Stimulated activated naive CD4-positive, alpha-beta T cell treated with Interleukin-2 at 50 U/mL for 16 hours (primary cell): ENCODE measurements around the gene PDSS2.
"Not testable (repeated sequence)": the region's sequence is repeated elsewhere in the genome, so short reads cannot be mapped to it uniquely, and the experiment has no call there.

ENCODE experiments used
- DNase-seq: peaks from one replicate; lab custom pipeline; 2025; lab: John Stamatoyannopoulos, UW

The PDSS2 gene

GRCh38 chr6:107416145-107416544, 43.2 kb downstream of the PDSS2 start:
- DNase-seq, result no peak

GRCh38 chr6:107413966-107414645, 45.3 kb downstream of the PDSS2 start:
- no peak for DNase-seq

DNA sequence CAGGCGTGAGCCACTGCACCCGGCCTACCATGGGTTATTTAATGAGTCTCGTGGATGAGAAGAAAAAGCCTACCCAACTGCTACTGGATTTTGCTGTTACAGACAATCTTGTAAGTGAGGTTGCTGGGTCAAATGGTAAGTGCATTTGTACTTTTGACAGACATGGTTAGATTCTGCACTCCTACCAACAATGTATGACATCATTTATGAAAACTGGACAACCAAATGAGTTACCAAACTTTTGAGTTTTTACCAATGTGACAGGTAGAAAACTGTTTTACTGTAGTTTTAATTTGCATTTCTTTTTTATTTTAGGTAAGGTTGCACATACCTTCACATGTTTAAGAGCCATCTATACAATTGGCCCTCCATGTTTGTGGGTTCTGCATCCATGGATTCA, 48.2 kb downstream of the PDSS2 start:
- DNase-seq, result no peak

DNA sequence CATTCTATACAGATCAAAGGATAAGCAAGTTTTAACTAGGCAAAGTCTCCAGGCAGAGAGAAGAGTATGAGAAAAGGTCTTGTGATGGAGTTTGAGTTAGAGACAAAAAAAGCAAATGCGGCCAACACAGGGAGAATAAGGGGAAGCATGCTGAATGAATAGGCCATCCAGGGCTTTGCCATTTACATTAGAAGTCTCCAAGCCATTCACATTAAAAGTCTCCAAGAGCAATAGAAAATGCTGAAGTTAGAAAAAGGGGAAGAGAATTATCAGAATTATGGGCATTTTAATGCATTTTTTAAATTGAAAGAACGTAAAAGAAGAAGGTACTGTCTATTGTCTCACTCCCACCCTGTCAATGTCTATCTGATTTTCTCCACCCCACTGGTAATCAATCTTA, 49.4 kb downstream of the PDSS2 start:
- no peak for DNase-seq

DNA sequence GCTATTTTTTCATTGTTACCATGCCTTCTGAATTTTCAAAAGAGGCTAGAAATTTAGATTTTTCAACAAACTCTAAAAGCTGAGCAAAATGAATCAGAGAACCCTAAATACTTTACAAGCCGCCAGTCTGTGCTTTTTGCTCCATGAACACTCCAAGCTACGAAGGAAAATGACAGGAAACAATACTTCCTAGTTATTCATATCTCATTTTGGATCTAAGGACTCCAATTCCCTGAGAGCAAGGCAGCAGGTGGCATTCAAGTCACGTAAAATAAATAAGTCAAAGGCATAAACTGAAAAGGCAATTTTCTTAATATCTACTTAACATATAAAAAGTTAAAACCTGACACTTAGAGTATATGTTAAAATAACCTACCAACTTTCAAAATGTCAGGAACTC, 50.6 kb downstream of the PDSS2 start:
- DNase-seq, result no peak

DNA sequence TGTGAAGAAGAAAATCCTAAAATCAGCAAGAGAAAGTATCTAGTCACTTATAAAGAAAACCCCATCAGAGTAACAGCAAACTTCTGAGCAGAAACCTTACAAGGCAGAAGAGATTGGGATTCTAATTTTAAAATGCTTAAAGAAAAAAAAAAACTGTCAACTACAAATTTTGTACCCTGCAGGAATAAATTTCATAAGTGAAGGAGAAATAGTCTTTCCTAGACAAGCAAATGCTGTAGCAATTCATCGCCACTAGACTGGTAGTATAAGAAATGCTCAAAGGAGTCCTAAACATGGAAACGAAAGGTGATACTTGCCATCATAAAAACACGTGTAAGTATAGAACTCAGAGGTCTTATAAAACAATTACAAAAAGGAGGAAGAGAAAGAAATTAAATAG, 54.4 kb downstream of the PDSS2 start:
- no peak for DNase-seq

DNA sequence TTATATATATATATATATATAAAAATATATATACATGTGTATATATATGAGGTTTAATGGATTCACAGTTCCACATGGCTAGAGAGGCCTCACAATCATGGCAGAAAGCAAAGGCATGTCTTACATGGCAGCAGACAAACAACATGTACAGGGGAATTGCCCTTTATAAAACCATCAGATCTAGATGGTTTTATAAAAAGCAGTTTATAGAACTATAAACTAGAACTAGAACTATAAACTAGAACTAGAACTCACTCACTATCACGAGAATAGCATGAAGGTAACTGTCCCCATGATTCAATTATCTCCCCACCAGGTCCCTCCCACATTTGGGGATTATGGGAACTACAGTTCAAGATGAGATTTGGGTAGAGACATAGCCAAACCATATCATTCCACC, 56.8 kb downstream of the PDSS2 start:
- no peak for DNase-seq

DNA sequence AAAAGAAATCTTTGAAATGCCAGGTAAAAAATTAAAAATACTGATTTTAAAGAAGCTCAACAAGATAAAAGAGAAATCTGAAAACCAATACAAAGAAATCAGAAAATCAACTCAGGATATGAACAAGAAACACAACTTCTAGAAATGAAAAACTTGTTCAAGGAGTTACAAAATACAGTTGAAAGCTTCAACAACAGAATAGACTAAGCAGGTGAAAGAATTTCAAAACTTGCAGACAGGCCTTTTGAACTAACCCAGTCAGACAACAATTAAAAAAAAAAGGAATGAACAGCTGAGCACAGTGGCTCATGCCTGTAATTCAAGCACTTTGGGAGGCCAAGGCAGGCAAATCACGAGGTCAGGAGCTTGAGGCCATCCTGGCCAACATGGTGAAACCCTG, 57.8 kb downstream of the PDSS2 start:
- DNase-seq, result no peak

GRCh38 chr6:107400616-107401147, 58.7 kb downstream of the PDSS2 start:
- DNase-seq, result no peak

- DNase-seq, result no peak
These were observed 59.4 kb downstream of the PDSS2 start for GRCh38 chr6:107399935-107400334.

DNA sequence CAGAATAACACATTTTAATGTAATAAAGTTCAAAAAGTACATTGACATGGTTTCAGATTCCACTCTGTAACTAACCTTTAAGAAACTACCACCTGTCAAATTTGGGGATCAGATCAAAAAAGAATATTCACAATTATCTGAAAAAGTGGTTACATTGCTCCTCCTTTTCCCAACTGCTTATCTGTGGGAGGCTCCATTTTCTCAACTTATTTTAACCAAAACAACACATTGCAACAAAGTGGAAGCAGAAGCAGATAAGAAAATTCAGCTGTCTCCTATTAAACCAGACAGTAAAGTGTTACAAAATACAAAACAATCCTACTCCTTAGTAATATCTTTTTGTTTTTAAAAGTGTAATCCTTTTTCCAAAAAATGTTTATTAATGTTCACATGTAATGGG, 61.4 kb downstream of the PDSS2 start:
- no peak for DNase-seq

- no peak for DNase-seq
These were observed 63.2 kb downstream of the PDSS2 start for GRCh38 chr6:107396211-107396610.

DNA sequence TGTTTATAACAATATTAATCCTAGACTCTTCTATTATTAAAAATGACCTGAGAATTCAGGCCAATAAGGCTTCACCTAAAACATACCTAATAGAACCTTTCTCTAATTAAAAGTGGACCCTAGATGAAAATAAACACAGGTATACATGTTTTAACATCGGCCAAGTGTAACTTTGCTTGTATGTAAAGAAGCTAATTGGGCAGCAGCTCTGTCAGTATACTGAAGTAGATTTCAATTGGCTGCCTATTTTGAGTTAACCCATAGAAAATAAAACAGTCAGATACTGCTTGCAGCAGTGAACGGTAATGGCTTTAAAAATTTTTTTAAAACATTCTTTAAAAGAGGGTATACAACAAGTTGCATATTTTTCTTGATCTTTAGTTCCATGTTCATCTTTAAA, 67.3 kb downstream of the PDSS2 start:
- no peak for DNase-seq

GRCh38 chr6:107390685-107391435, 68.5 kb downstream of the PDSS2 start:
- DNase-seq, result no peak

DNA sequence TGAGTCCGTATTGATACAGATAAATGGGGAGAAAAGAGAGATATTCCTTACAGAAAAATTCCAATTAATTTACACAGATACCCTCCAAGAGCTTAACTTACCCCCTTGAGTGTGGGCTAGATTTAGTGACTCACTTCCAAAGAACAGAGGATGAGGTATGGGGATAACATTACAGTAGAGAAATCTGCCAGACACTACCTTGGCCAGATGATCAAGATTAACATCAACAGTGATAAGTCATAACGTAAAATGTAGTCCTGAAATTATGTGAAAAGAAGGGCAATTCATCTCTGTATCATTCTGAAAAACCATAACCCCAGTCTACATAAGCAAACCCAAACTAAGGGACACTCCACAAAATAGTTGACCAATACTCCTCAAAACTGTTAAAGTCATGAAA, 69.3 kb downstream of the PDSS2 start:
- no peak for DNase-seq

- no peak for DNase-seq
These were observed 72.5 kb downstream of the PDSS2 start for GRCh38 chr6:107386904-107387303.

DNA sequence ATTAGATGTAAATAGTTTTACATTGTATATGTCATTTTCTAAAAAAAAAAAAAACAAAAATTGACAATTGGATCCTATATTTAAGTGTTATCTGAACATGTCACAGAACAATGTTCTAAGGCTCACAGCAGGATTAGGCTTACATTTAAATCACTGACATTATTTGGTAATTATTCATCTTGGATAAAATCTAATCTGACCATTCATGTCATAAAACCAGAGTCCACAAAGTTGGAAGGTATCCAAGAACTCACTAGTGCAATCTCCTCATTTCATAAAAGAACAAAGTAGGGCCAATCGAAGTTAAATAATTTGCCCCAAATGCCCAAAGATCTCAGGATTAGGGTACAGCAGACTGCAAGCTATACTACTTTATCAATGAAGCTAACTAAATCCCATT, 73.0 kb downstream of the PDSS2 start:
- DNase-seq, result no peak

GRCh38 chr6:107383705-107384104, 75.7 kb downstream of the PDSS2 start:
- DNase-seq, result no peak

DNA sequence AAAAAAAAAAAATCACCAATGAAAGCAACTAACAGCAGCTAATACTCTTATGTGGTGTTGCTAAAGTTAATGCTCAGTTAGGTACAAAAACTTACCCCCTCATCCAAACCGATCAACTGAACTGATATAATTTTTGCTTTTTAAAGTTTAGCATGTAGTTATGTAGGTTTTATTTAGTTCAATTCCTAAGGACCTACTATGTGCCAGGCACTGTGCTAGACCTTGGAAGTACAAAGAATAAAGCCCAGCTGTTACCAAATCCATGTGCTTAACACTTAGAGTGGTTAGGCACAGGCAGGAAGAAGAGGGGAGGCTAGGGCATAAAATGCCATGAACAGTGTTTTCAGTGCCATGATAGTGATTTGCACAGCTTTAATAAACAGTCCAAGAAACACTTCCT, 85.1 kb downstream of the PDSS2 start:
- DNase-seq, result no peak

- DNase-seq, result no peak
These were observed 89.9 kb downstream of the PDSS2 start for GRCh38 chr6:107369493-107369892.

- DNase-seq, result no peak
These were observed 90.9 kb downstream of the PDSS2 start for GRCh38 chr6:107368471-107368870.

GRCh38 chr6:107364173-107364572, 95.2 kb downstream of the PDSS2 start:
- DNase-seq, result not testable (repeated sequence)

DNA sequence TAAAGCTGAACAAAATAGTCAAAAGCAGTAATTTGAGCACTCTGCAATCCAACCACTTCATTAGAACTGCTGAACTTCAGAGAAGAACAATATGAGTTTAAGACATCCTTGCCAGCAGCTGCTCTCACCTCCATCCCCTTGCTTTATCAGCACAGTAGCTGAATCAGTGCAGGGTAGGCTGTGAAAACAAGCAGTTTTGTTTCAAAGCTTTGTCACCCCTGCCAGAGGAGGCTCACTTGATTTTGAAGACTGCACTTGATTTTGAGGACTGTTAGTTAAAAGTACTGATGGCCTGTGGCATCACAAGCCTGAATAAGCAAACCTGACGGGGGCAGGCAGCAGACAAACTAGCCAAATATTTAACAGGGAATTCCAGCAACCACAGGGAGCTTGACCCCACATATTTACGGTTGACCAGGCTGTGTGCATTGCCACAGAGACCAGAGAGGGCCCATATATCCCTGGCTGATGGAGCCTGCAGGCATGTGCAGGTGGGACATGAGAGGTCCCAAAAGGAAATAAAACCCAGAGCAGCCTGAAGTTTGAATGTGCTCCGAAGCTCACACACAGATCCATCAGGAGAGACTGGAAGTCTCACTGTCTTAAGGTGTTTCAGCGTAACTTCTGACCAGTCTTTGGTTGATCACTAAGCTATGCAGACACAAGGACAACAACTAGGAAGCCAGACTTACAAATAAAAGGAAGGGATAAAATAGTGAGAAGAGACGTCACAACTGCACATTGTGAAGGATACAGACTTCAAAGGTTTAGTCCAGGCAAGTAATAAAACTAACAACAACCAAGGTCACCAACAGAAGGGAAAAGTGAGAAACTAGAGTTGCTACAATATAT, 97.4 kb downstream of the PDSS2 start:
- DNase-seq, result no peak
